Measurements from ENCODE around the gene UBAP1.
"Not testable (repeated sequence)": the region's sequence is repeated elsewhere in the genome, so short reads cannot be mapped to it uniquely, and the experiment has no call there.

Gene UBAP1

DNA sequence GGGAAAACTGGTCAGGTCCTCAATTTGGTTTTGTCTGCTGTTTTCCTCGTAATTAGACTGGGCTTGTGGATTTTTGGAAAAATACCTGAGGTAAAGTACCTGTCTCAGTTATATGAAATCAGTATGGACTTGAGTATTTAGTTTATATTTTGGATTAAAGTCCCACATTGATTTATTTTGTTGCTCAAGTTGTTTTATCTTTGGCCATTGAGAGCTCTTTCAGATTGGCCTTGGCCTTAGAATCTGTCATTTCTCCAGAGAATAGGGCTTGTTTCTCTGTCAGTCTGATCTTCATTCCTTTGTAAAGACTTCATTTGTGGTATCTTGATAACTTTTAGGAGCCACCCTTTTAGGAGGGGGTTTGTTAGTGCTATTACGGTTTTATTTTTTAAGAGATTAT is 21.2 kb downstream of the UBAP1 start:
- Mint-ChIP-seq H3K27ac (no peak overlapping the region), H3K4me3 (no peak overlapping the region), H3K4me1 (ENCODE audit: low read depth) (peaks cover 57% of the 10 kb centered on the region), H3K36me3 (ENCODE audit: low read depth) (peaks cover 52% of the 10 kb centered on the region), H3K27me3 (no peaks in the 10 kb centered on the region), H3K9me3 (no peaks in the 10 kb centered on the region)
- DNase-seq = no peak

DNA sequence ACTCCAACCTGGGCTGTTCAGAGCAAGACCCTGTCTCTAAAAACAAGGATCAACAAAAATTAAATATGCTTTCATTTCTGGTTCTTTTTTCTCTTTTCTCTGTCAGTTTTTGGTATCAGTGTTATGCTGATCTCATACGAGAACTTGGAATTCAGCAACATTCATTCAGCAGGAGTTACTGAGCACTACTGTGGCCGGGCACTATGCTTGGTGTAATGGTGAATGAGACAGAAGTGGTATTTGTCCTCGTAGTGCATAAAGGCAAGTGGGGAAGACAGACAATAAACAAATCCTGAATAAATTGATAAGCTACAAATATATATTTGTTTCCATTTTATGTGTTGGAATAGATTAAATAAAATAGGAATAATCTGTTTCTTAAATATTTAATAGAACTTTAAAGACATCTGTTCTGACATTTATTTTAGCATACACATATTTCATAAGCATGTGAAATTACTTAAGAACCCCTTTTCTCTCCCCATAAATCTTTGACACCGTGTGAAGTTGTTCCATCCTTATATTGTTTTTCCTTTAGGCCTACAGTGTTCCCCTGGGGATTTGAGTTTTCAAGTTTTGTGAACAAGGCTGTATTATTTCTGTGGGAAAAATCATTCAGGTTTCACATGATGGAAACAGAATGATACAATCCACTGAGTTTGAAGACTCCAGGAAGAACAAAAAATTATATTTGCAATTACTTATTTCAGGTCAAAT is 24.6 kb downstream of the UBAP1 start:
- H3K27ac Mint-ChIP-seq = no peak overlapping the region
- H3K27me3 Mint-ChIP-seq = no peaks in the 10 kb centered on the region
- no peak overlapping the region for H3K4me3 Mint-ChIP-seq
- H3K9me3 Mint-ChIP-seq = no peaks in the 10 kb centered on the region
- H3K36me3 Mint-ChIP-seq (ENCODE audit: low read depth) = peaks cover 44% of the 10 kb centered on the region
- H3K4me1 Mint-ChIP-seq (ENCODE audit: low read depth) = peaks cover 52% of the 10 kb centered on the region
- DNase-seq = no peak

DNA sequence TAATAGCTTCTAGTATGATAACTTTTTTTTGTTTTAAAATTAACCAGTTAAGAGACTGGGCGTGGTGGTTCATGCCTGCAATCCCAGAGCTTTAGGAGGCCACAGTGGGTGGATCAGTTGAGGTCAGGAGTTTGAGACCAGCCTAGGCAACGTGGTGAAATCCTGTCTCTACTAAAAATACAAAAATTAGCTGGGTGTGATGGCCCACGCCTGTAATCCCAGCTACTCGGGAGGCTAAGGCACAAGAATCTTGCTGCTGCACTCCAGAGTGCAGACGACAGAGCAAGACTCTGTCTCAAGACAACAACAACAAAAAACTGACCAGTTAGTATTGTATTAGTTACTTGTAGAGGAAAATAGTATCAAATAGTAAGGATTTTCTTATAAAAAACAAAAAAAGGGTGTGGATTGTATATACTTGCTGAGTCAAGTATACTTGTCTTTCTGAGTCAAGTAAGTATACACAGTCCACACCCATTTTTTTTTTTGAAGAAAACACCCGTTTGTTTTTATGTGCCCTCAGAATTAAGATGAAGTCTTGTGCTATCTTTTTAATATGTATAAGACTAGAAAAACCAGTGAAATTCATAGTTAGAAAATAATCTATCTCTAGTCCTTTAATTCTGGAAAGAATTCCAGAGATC is 25.3 kb downstream of the UBAP1 start:
- no peaks in the 10 kb centered on the region for H3K27me3 Mint-ChIP-seq
- no peak for DNase-seq
- H3K4me1 Mint-ChIP-seq (ENCODE audit: low read depth) = peaks cover 50% of the 10 kb centered on the region
- peaks cover 43% of the 10 kb centered on the region for H3K36me3 Mint-ChIP-seq (ENCODE audit: low read depth)
- no peak overlapping the region for H3K4me3 Mint-ChIP-seq
- H3K9me3 Mint-ChIP-seq = no peaks in the 10 kb centered on the region
- no peak overlapping the region for H3K27ac Mint-ChIP-seq

DNA sequence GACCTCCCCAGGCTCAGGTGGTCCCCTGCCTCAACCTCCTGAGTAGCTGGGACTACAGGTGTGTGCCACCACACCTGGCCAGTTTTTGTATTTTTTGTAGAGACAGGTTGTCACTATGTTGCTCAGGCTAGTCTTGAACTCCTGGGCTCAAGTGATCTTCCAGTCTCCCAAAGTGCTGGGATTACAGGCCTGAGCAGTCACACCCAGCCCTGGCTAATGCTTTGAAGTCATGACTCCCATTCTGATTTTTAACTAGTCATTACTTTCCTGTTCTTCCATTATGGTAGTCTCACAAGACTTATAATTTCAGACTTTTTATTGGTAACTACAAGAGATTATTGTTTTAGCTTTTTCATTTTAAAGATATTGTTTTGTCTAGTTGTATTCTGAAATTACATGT is 26.3 kb downstream of the UBAP1 start:
- Mint-ChIP-seq H3K4me1 (ENCODE audit: low read depth) (peaks cover 51% of the 10 kb centered on the region), H3K27me3 (no peaks in the 10 kb centered on the region), H3K9me3 (no peaks in the 10 kb centered on the region), H3K36me3 (ENCODE audit: low read depth) (peaks cover 44% of the 10 kb centered on the region), H3K4me3 (no peak overlapping the region), H3K27ac (no peak overlapping the region)
- no peak for DNase-seq

DNA sequence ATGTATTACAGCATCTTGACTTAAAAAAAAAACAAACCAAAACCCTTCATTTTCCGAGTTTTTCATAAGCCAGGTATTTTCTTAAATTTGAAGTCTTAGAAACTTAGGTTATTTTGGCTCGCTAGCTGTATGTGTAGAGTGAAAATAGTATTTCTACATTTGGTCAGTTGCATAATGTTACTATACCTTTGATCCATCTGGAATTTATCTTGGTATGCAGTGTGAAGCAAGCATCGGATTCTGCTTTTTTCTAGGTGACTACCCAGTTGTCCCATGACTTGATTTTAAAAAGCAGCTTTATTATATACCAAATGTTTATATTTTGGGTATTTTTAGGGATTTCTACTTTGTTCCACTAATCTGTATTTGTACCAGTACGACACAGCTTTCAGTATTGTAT is 27.7 kb downstream of the UBAP1 start:
- no peaks in the 10 kb centered on the region for H3K9me3 Mint-ChIP-seq
- H3K27ac Mint-ChIP-seq = no peak overlapping the region
- no peak overlapping the region for H3K4me3 Mint-ChIP-seq
- H3K4me1 Mint-ChIP-seq (ENCODE audit: low read depth) = peaks cover 51% of the 10 kb centered on the region
- H3K27me3 Mint-ChIP-seq = no peaks in the 10 kb centered on the region
- no peak for DNase-seq
- H3K36me3 Mint-ChIP-seq (ENCODE audit: low read depth) = peaks cover 39% of the 10 kb centered on the region

DNA sequence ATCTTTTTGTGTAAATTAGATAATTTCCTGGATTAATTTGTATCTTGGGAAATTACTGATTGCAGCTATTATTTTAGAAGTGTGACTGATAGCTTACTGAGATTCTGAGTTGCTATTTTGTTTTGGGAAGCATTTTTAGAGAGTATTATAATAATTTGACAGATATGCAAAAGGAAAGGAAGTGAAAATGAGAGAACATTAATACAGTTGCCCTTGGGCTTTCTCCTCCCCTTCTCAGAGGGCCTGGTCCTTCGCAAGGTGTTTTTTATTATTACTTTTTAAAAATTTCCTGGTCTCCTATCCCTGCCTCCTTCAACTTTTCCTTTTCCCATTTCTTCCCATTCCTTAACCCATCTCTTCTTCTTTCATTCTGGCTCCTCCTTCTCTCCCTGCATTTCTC is 32.6 kb downstream of the UBAP1 start:
- Mint-ChIP-seq H3K4me3 (no peak overlapping the region), H3K27ac (no peak overlapping the region), H3K36me3 (ENCODE audit: low read depth) (peaks cover 32% of the 10 kb centered on the region), H3K4me1 (ENCODE audit: low read depth) (peaks cover 38% of the 10 kb centered on the region), H3K9me3 (no peaks in the 10 kb centered on the region), H3K27me3 (no peaks in the 10 kb centered on the region)
- no peak for DNase-seq

DNA sequence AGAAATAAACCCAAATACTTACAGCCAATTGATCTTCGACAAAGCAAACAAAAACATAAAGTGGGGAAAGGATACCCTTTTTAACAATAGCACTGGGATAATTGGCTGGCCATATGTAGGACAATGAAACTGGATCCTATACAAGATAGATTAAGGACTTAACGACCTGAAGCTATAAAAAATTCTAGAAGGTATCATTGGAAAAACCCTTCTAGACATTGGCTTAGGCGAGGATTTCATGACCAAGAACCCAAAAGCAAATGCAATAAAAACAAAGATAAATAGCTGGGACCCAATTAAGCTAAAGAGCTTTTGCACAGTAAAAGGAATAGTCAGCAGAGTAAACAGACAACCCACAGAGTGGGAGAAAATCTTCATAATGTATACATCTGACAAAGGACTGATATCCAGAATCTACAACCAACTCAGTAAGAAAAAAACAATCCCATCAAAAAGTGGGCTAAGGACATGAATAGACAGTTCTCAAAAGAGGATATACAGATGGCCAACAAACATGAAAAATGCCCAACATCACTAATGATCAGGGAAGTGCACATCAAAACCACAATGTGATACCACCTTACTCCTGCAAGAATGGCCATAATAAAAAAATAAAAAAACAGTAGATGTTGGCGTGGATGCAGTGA is 35.6 kb downstream of the UBAP1 start:
- H3K27me3 Mint-ChIP-seq, DNase-seq, H3K4me3 Mint-ChIP-seq, H3K27ac Mint-ChIP-seq, H3K9me3 Mint-ChIP-seq: not testable (repeated sequence)
- Mint-ChIP-seq H3K36me3 (ENCODE audit: low read depth) (peaks cover 23% of the 10 kb centered on the region), H3K4me1 (ENCODE audit: low read depth) (peaks cover 34% of the 10 kb centered on the region)

DNA sequence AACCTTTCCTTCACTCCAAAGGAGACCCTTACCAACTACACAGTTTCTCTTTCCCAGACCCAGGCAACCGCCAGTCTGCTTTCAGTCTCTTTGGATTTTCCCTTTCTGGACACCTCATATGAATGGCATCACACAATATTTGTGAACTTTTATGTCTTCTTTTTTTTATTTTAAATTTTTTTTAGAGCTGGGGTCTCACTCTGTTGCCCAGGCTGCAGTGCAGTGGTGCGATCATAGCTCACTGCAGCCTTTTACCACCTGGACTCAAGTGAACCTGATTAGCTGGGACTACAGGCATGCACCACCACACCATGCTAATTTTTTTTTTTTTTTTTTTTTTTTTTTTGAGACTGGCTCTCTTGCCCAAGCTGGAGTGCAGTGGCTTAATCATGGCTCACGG is 37.5 kb downstream of the UBAP1 start:
- peaks cover 23% of the 10 kb centered on the region for H3K36me3 Mint-ChIP-seq (ENCODE audit: low read depth)
- no peak overlapping the region for H3K27ac Mint-ChIP-seq
- no peak overlapping the region for H3K4me3 Mint-ChIP-seq
- no peaks in the 10 kb centered on the region for H3K27me3 Mint-ChIP-seq
- H3K9me3 Mint-ChIP-seq = no peaks in the 10 kb centered on the region
- DNase-seq = no peak
- peaks cover 31% of the 10 kb centered on the region for H3K4me1 Mint-ChIP-seq (ENCODE audit: low read depth)

DNA sequence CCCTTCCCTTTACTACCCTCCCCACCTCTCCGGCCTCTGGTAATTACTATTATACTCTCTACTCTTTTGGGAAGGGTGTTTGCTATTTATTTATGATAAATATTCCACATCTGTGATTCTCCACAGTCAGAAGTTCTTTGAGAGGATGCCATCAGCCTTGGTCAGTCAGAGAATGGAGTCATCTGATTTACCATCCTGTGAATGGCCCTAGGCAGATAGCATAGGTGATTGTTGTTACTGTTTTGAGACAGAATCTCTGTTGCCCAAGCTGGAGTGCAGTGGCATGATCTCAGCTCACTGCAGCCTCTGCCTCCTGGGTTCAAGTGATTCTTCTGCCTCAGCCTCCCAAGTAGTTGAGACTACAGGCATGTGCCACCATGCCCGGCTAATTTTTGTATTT is 38.2 kb downstream of the UBAP1 start:
- H3K27ac Mint-ChIP-seq, H3K9me3 Mint-ChIP-seq, DNase-seq, H3K27me3 Mint-ChIP-seq, H3K4me3 Mint-ChIP-seq: not testable (repeated sequence)
- peaks cover 31% of the 10 kb centered on the region for H3K4me1 Mint-ChIP-seq (ENCODE audit: low read depth)
- H3K36me3 Mint-ChIP-seq (ENCODE audit: low read depth) = peaks cover 30% of the 10 kb centered on the region

DNA sequence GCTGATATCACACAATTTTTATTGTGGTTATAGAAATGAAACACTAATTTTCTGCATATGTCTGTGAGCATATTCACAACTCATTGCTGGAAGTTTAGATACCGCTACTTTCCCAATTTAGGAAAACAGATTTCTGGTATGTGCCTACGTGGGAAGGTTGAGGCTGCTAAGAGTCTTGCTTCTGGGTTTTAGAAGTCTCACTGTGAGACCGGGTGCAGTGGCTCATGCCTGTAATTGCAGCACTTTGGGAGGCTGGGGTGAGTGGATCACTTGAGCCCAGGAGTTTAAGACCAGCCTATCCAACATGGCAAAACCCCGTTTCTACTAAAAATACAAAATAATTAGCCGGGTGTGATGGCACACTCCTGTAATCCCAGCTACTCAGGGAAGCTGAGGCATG is 39.6 kb downstream of the UBAP1 start:
- Mint-ChIP-seq H3K36me3 (ENCODE audit: low read depth) (peaks cover 31% of the 10 kb centered on the region), H3K9me3 (no peaks in the 10 kb centered on the region), H3K27me3 (no peaks in the 10 kb centered on the region), H3K4me3 (no peak overlapping the region), H3K27ac (no peak overlapping the region), H3K4me1 (ENCODE audit: low read depth) (peaks cover 25% of the 10 kb centered on the region)
- no peak for DNase-seq

DNA sequence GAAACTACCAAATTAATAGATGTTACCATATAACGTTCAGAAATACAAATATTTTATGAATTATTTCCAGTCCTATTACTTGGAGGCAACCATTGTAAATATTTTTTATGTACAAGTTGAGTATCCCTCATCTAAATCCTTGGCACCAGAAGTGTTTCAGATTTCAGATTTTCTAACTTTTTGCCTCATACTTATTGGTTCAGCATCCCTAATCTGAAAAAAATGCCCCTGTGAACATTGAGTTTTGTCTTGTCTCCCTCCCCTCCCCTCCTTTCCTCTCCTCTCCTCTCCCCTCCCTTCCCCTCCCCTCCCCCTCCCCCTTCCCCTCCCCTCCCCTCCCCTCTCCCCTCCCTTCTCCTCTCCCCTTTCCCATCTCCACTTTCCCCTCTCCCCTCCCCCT is 40.6 kb downstream of the UBAP1 start:
- Mint-ChIP-seq H3K4me1 (ENCODE audit: low read depth) (peaks cover 23% of the 10 kb centered on the region), H3K27ac (no peak overlapping the region), H3K9me3 (no peaks in the 10 kb centered on the region), H3K27me3 (no peaks in the 10 kb centered on the region), H3K36me3 (ENCODE audit: low read depth) (peaks cover 32% of the 10 kb centered on the region), H3K4me3 (no peak overlapping the region)
- DNase-seq = no peak

DNA sequence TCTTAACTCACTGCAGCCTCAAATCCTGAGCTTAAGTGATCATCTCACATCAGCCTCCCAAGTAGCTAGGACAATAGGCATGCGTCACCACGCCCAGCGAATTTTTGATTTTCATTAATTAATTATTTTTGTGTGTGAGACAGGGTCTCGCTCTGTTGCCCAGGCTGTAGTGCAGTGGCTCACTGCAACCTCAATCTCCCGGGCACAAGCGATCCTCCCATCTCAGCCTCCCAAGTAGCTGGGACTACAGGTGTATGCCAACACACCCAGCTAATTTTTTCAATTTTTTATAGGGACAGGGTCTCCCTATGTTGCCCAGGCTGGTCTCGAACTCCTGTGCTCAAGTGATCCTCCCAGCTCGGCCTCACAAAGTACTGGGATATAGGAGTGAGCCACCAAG is 41.4 kb downstream of the UBAP1 start:
- no peaks in the 10 kb centered on the region for H3K27me3 Mint-ChIP-seq
- no peak overlapping the region for H3K27ac Mint-ChIP-seq
- peaks cover 18% of the 10 kb centered on the region for H3K4me1 Mint-ChIP-seq (ENCODE audit: low read depth)
- DNase-seq = no peak
- no peak overlapping the region for H3K4me3 Mint-ChIP-seq
- peaks cover 33% of the 10 kb centered on the region for H3K36me3 Mint-ChIP-seq (ENCODE audit: low read depth)
- no peaks in the 10 kb centered on the region for H3K9me3 Mint-ChIP-seq

DNA sequence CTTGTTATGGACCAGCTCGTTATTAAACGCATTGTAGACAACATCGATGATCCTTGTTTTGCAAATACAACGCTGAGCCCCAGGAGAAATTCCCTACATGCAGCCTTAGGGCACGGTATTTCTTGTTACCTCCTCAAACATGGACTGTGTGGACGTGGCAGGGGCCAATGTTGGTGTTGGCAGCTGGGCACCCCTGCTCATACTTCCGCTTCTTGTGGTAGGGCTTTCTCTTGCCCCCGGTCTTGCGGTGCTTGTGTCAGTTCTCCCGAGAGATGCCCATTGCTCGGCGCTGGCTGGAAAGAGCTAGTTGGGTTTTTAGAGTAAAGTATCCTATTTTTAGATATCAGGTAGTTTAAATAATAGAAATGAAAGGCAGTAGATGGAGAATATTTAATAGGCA is 45.5 kb downstream of the UBAP1 start:
- H3K27me3 Mint-ChIP-seq = no peaks in the 10 kb centered on the region
- H3K4me3 Mint-ChIP-seq = no peak overlapping the region
- peaks cover 14% of the 10 kb centered on the region for H3K4me1 Mint-ChIP-seq (ENCODE audit: low read depth)
- H3K9me3 Mint-ChIP-seq = no peaks in the 10 kb centered on the region
- no peak for DNase-seq
- H3K27ac Mint-ChIP-seq = no peak overlapping the region
- H3K36me3 Mint-ChIP-seq (ENCODE audit: low read depth) = peaks cover 39% of the 10 kb centered on the region

DNA sequence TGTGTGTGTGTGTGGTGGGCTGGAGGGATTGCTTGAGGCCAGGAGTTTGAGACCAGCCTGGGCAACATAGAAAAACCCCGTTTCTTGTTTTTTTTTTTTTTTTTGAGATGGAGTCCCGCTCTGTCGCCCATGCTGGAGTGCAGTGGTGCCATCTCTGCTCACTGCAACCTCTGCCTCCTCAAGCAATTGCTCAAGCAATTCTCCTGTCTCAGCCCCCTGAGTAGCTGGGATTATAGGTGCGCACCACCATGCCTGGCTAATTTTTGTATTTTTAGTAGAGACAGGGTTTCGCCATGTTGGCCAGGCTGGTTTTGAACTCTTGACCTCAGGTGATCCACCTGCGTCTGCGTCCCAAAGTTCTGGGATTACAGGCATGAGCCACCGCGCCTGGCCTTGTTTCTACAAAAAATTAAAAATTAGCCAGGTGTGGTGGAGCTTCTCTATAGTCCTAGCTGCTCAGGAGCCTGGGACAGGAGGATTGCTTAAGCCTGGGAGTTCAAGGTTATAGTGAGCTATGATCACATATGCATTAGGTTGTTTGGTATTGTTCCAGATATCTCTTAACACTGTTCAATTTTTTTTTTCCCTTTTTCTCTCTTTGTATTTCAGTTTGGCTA is 47.4 kb downstream of the UBAP1 start:
- not testable (repeated sequence) for DNase-seq; H3K27ac Mint-ChIP-seq; H3K27me3 Mint-ChIP-seq; H3K4me3 Mint-ChIP-seq; H3K9me3 Mint-ChIP-seq; H3K4me1 Mint-ChIP-seq (ENCODE audit: low read depth)
- H3K36me3 Mint-ChIP-seq (ENCODE audit: low read depth) = peaks cover 34% of the 10 kb centered on the region

DNA sequence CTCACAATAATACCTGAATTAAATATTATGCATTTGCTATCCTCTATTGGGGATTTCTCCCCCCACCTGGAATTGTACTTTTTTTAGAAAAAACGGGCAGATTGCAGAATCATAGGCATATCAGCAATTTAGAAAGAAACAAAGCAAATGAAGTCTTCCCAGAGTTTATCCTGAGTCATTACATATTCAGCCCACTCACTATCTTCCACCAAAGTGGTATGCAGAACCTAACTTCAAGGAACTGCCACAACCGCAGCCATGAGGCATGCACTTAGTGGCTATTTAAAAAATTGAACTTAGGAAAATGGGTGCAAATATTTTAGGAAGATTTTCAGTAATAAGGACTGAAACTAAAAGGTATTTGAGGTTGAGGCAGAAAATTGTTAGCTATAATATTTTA is 48.6 kb downstream of the UBAP1 start:
- Mint-ChIP-seq H3K4me3 (no peak overlapping the region), H3K27me3 (no peaks in the 10 kb centered on the region), H3K4me1 (ENCODE audit: low read depth) (peaks cover 8% of the 10 kb centered on the region), H3K27ac (no peak overlapping the region), H3K36me3 (ENCODE audit: low read depth) (peaks cover 29% of the 10 kb centered on the region), H3K9me3 (no peaks in the 10 kb centered on the region)
- DNase-seq = no peak
